Measurements from ENCODE around the gene GNG3. TPM values are rescaled to one million over a fixed set of nuclear protein-coding genes. Genes with fewer than 3 reads are reported as not detected.
"Not testable (repeated sequence)": the region's sequence is repeated elsewhere in the genome, so short reads cannot be mapped to it uniquely, and the experiment has no call there.

The GNG3 gene
- total RNA-seq, 1 donor = not detected

DNA sequence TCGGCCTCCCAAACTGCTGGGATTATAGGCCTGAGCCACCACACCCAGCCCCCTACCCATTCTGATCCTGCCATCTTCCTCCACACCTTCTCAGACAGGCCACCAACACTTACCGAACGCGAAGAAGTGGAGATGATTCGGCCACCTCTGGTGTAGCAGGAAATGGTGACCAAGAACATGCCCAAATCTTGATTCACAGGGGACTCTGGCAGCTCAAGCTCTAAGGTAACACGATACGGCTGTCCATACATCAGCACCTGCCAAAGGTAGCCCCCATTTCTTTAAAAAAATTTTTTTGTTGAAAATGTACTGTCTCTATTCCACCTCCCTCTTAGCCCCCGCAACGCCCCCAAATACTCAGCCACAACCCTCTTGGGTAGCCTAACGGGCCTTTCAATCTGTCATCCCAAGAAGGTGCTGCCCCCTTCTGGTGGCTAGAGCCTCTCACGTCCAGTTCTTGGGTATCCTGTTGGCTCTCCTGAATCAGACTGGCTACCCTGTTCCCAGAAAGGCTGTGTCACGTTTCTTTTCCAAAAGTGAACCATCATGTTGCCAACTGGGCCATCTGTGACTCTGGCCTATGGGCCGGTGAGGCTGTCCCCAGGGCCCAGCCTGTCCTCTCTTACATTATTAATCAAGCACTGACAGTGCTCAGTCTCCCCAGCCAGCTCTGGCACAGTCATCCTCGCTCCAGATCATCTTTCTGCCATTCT is 12.9 kb upstream of the GNG3 start:
- Histone ChIP-seq H4K20me1 (ENCODE audit: insufficient read depth, low read length) (no peaks in the 10 kb centered on the region), H3K27ac (ENCODE audit: low read depth, low read length) (peak overlapping the region; percentile 7)

DNA sequence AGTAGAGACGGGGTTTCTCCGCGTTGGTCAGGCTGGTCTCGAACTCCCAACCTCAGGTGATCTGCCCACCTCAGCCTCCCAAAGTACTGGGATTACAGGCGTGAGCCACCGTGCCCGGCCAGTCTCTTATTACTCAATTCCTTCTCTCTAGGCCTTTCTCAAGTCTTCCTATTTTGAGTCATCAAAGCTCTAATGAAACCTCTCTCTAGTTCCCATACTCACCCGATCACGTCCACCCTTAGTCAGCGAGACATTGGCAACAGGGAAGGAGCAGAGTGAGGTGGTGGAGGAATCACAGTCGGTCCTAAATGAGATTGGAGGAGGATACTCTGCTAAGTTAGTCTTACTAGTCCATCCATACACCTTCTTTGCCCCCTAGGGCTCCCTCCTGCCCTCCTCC is 5.2 kb upstream of the GNG3 start:
- Histone ChIP-seq H3K27me3 (ENCODE audit: insufficient read depth, low read length) (no peaks in the 10 kb centered on the region), H3K4me2 (ENCODE audit: insufficient read depth, low read length) (no peak overlapping the region), H2AFZ (ENCODE audit: low read length) (no peak overlapping the region), H3K36me3 (ENCODE audit: insufficient read depth, low read length) (peaks cover 13% of the 10 kb centered on the region), H3K9me3 (ENCODE audit: low read depth, low read length) (no peaks in the 10 kb centered on the region), H3K4me3 (ENCODE audit: insufficient read depth, low read length) (no peak overlapping the region), H3K4me1 (ENCODE audit: insufficient read depth, low read length) (peaks cover 13% of the 10 kb centered on the region), H3K79me2 (ENCODE audit: insufficient read depth, low read length) (peaks cover 10% of the 10 kb centered on the region), H4K20me1 (ENCODE audit: insufficient read depth, low read length) (no peaks in the 10 kb centered on the region), H3K27ac (ENCODE audit: low read depth, low read length) (no peak overlapping the region)
- no peak for DNase-seq (ENCODE audit: insufficient read length, low spot score, missing footprints)
- TF ChIP-seq, protein P1, sequence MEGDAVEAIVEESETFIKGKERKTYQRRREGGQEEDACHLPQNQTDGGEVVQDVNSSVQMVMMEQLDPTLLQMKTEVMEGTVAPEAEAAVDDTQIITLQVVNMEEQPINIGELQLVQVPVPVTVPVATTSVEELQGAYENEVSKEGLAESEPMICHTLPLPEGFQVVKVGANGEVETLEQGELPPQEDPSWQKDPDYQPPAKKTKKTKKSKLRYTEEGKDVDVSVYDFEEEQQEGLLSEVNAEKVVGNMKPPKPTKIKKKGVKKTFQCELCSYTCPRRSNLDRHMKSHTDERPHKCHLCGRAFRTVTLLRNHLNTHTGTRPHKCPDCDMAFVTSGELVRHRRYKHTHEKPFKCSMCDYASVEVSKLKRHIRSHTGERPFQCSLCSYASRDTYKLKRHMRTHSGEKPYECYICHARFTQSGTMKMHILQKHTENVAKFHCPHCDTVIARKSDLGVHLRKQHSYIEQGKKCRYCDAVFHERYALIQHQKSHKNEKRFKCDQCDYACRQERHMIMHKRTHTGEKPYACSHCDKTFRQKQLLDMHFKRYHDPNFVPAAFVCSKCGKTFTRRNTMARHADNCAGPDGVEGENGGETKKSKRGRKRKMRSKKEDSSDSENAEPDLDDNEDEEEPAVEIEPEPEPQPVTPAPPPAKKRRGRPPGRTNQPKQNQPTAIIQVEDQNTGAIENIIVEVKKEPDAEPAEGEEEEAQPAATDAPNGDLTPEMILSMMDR (IDR thresholded peaks at IDR 0.05; ENCODE audit: extremely low read depth, low read depth, low read length) = no peak

More for the DNA sequence above, 12.9 kb upstream of the GNG3 start:
- H3K4me2 ChIP-seq (ENCODE audit: insufficient read depth, low read length) = no peak overlapping the region
- H3K4me1 ChIP-seq (ENCODE audit: insufficient read depth, low read length) = peaks cover 14% of the 10 kb centered on the region
- DNase-seq (ENCODE audit: insufficient read length, low spot score, missing footprints) = peak; percentile 95
- peaks cover 33% of the 10 kb centered on the region for H3K36me3 ChIP-seq (ENCODE audit: insufficient read depth, low read length)
- no peak overlapping the region for H2AFZ ChIP-seq (ENCODE audit: low read length)
- H3K9me3 ChIP-seq (ENCODE audit: low read depth, low read length) = no peaks in the 10 kb centered on the region
- H3K4me3 ChIP-seq (ENCODE audit: insufficient read depth, low read length) = no peak overlapping the region
- H3K27me3 ChIP-seq (ENCODE audit: insufficient read depth, low read length) = no peaks in the 10 kb centered on the region
- TF ChIP-seq, protein P1 (IDR thresholded peaks at IDR 0.05; ENCODE audit: extremely low read depth, low read depth, low read length) = peak; percentile 92
- H3K79me2 ChIP-seq (ENCODE audit: insufficient read depth, low read length) = no peaks in the 10 kb centered on the region

DNA sequence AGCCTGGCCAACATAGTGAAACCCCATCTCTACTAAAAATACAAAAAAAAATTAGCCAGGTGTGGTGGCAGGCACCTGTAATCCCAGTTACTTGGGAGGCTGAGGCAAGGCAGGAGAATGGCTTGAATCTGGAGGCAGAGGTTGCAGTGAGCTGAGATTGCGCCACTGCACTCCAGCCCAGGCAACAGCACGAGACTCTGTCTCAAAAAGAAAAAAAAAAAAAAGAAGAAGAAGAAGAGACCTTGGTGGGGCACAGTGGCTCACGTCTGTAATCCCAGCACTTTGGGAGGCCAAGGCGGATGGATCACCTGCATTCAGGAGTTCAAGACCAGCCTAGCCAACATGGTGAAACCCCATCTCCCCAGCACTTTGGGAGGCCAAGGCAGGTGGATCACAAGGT is 3.6 kb upstream of the GNG3 start:
- H3K27me3 ChIP-seq (ENCODE audit: insufficient read depth, low read length); DNase-seq (ENCODE audit: insufficient read length, low spot score, missing footprints); H3K27ac ChIP-seq (ENCODE audit: low read depth, low read length); H3K79me2 ChIP-seq (ENCODE audit: insufficient read depth, low read length); H2AFZ ChIP-seq (ENCODE audit: low read length); H3K4me3 ChIP-seq (ENCODE audit: insufficient read depth, low read length); H3K4me2 ChIP-seq (ENCODE audit: insufficient read depth, low read length); H4K20me1 ChIP-seq (ENCODE audit: insufficient read depth, low read length); H3K9me3 ChIP-seq (ENCODE audit: low read depth, low read length): not testable (repeated sequence)
- Histone ChIP-seq H3K4me1 (ENCODE audit: insufficient read depth, low read length) (peaks cover 17% of the 10 kb centered on the region), H3K36me3 (ENCODE audit: insufficient read depth, low read length) (peaks cover 13% of the 10 kb centered on the region)

DNA sequence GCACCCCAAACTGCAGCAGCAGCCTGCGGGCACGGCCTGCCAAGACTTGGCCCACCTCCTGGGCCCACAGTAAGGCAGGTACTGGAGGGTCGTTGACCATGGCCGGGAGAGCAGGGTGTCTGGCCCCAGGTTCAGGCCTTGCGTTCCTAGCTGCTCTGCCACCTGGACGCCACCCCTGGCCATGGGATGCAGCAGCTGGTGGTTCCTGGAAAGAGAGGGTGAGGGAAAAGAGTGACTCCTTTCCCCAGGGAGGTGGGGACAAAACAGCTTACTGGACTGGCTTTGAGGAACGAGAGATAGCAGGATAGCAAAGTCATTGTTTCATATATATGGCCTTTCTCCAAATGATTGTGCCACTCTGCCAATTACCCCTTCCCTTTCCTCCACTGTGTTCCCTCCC is 2.1 kb upstream of the GNG3 start:
- H3K27me3 ChIP-seq (ENCODE audit: insufficient read depth, low read length) = no peaks in the 10 kb centered on the region
- peak; percentile 36 for DNase-seq (ENCODE audit: insufficient read length, low spot score, missing footprints)
- H3K9me3 ChIP-seq (ENCODE audit: low read depth, low read length) = no peaks in the 10 kb centered on the region
- peak overlapping the region; percentile 81 for H2AFZ ChIP-seq (ENCODE audit: low read length)
- TF ChIP-seq, protein P1 (IDR thresholded peaks at IDR 0.05; ENCODE audit: extremely low read depth, low read depth, low read length) = no peak
- H4K20me1 ChIP-seq (ENCODE audit: insufficient read depth, low read length) = no peaks in the 10 kb centered on the region
- peaks cover 10% of the 10 kb centered on the region for H3K79me2 ChIP-seq (ENCODE audit: insufficient read depth, low read length)
- H3K4me1 ChIP-seq (ENCODE audit: insufficient read depth, low read length) = peaks cover 29% of the 10 kb centered on the region
- H3K4me3 ChIP-seq (ENCODE audit: insufficient read depth, low read length) = peak overlapping the region; percentile 75
- H3K4me2 ChIP-seq (ENCODE audit: insufficient read depth, low read length) = peak overlapping the region; percentile 98
- peak overlapping the region; percentile 89 for H3K27ac ChIP-seq (ENCODE audit: low read depth, low read length)
- H3K36me3 ChIP-seq (ENCODE audit: insufficient read depth, low read length) = peaks cover 17% of the 10 kb centered on the region

Data from osteoblast (primary cell).